Brain pericyte (primary cell): ENCODE results near the gene NECTIN1.

Experiments used
- DNase-seq: peaks from one replicate; pipeline ENCODE4 v3.0.0-alpha.2; 2012; ENCODE audit warnings: low read depth, low spot score

The NECTIN1 gene

GRCh38 chr11:119713359-119714040, 15.5 kb downstream of the NECTIN1 start:
- no peak for DNase-seq

- DNase-seq, result no peak
These were observed 16.3 kb downstream of the NECTIN1 start for GRCh38 chr11:119712459-119713358.

- no peak for DNase-seq
These were observed 17.0 kb downstream of the NECTIN1 start for GRCh38 chr11:119712006-119712405.

GRCh38 chr11:119711476-119711875, 17.5 kb downstream of the NECTIN1 start:
- no peak for DNase-seq

GRCh38 chr11:119710417-119710816, 18.6 kb downstream of the NECTIN1 start:
- no peak for DNase-seq

- DNase-seq, result no peak
These were observed 19.2 kb downstream of the NECTIN1 start for GRCh38 chr11:119709638-119710346.

GRCh38 chr11:119709171-119709570, 19.8 kb downstream of the NECTIN1 start:
- no peak for DNase-seq

GRCh38 chr11:119708384-119708783, 20.6 kb downstream of the NECTIN1 start:
- no peak for DNase-seq

GRCh38 chr11:119706887-119707286, 22.1 kb downstream of the NECTIN1 start:
- DNase-seq, result no peak

- no peak for DNase-seq
These were observed 23.0 kb downstream of the NECTIN1 start for GRCh38 chr11:119706029-119706428.

- no peak for DNase-seq
These were observed 23.6 kb downstream of the NECTIN1 start for GRCh38 chr11:119705362-119705761.

GRCh38 chr11:119704849-119705248, 24.2 kb downstream of the NECTIN1 start:
- no peak for DNase-seq

- no peak for DNase-seq
These were observed 27.1 kb downstream of the NECTIN1 start for GRCh38 chr11:119701591-119702549.

GRCh38 chr11:119700536-119701346, 28.3 kb downstream of the NECTIN1 start:
- DNase-seq, result no peak

GRCh38 chr11:119700030-119700429, 29.0 kb downstream of the NECTIN1 start:
- no peak for DNase-seq

GRCh38 chr11:119699227-119699626, 29.8 kb downstream of the NECTIN1 start:
- no peak for DNase-seq

- no peak for DNase-seq
These were observed 31.1 kb downstream of the NECTIN1 start for GRCh38 chr11:119697882-119698281.

- DNase-seq, result no peak
These were observed 31.6 kb downstream of the NECTIN1 start for GRCh38 chr11:119697445-119697844.

GRCh38 chr11:119696378-119697222, 32.4 kb downstream of the NECTIN1 start:
- DNase-seq, result no peak
